ENCODE measurements around the gene DUS1L.

- TF ChIP-seq POLR2A (IDR thresholded peaks at IDR 0.05) (no peak), CTCF (IDR thresholded peaks at IDR 0.05) (no peak)
Observed at GRCh38 chr17:82113422-82113821, 47.8 kb upstream of the DUS1L start.
